Right atrium auricular region (tissue), 2 donors: ENCODE data around the gene FTL. TPM values are rescaled to one million over a fixed set of nuclear protein-coding genes. Genes with fewer than 3 reads are reported as not detected.

Experiments
- DNase-seq: peaks from one replicate; pipeline ENCODE4 v3.0.0-alpha.2; 2019; ENCODE audit warnings: low spot score
- H3K27ac ChIP-seq, 2 donors: fragments of 200-600 bp; sonication (generic); 1 replicate in 1 of 2; 2 replicates in 1 of 2; pipeline ENCODE4 v1.5.1; 2016 to 2019
- H3K27me3 ChIP-seq, 2 donors: fragments of 200-600 bp; sonication (generic); one replicate each; pipeline versions ENCODE4 v1.5.1 to v1.6.0; 2017 to 2019
- H3K36me3 ChIP-seq: fragments of 200-600 bp; sonication (generic); one replicate; pipeline ENCODE4 v1.5.1; 2016
- H3K4me1 ChIP-seq, 2 donors: fragments of 200-600 bp; sonication (generic); one replicate each; pipeline versions ENCODE4 v1.5.1 to v1.6.0; 2017 to 2019
- H3K4me3 ChIP-seq, 2 donors: fragments of 200-600 bp; sonication (generic); 1 replicate in 1 of 2; 2 replicates in 1 of 2; pipeline ENCODE4 v1.5.1; 2017 to 2019; ENCODE audit warnings: mild to moderate bottlenecking in 1 of 2, moderate library complexity in 1 of 2
- H3K9me3 ChIP-seq, 2 donors: fragments of 200-600 bp; sonication (generic); one replicate each; pipeline ENCODE4 v1.5.1; 2019
- total RNA-seq, 2 donors: library from RNA; depleted of rRNA; stranded (reverse); fragments of >200 nt; gene quantifications; one replicate each; pipeline ENCODE4 v1.1.0, GENCODE V29; 2016
- TF ChIP-seq, protein P1 (sequence below), 2 donors: fragments of 200-600 bp; sonication (generic); IDR thresholded peaks; one replicate each; pipeline ENCODE4 v1.5.1; 2019; ENCODE audit warnings: antibody characterized with exemption in 2 of 2

FTL gene
- total RNA-seq, 2 donors from 2014 or later = 1,493 to 3,053 TPM

DNA sequence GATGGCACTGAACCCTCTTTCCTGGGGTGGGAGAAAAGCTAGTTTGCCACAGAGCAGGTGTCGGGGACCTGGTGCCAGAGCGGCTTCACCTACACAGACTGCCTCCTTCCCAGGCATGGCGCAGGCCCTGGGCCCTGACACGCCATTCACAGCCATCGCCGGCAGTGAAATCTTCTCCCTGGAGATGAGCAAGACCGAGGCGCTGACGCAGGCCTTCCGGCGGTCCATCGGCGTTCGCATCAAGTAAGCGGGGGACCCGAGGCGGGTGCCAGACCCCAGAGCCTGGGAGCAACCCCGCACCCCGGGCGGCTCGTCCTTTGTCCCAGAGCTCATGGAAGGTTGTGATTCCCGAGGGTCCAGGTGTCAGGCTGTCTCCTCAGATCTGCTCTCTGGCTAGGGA is 41.8 kb downstream of the FTL start:
- TF ChIP-seq, protein P1, sequence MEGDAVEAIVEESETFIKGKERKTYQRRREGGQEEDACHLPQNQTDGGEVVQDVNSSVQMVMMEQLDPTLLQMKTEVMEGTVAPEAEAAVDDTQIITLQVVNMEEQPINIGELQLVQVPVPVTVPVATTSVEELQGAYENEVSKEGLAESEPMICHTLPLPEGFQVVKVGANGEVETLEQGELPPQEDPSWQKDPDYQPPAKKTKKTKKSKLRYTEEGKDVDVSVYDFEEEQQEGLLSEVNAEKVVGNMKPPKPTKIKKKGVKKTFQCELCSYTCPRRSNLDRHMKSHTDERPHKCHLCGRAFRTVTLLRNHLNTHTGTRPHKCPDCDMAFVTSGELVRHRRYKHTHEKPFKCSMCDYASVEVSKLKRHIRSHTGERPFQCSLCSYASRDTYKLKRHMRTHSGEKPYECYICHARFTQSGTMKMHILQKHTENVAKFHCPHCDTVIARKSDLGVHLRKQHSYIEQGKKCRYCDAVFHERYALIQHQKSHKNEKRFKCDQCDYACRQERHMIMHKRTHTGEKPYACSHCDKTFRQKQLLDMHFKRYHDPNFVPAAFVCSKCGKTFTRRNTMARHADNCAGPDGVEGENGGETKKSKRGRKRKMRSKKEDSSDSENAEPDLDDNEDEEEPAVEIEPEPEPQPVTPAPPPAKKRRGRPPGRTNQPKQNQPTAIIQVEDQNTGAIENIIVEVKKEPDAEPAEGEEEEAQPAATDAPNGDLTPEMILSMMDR (IDR thresholded peaks at IDR 0.05) = no peak
- H3K9me3 ChIP-seq = no peaks in the 10 kb centered on the region
- H3K4me1 ChIP-seq = no peaks in the 10 kb centered on the region
- peaks cover 71% of the 10 kb centered on the region for H3K36me3 ChIP-seq
- DNase-seq = no peak
- H3K27ac ChIP-seq = no peak overlapping the region
- H3K4me3 ChIP-seq = no peak overlapping the region
- H3K27me3 ChIP-seq = no peaks in the 10 kb centered on the region

DNA sequence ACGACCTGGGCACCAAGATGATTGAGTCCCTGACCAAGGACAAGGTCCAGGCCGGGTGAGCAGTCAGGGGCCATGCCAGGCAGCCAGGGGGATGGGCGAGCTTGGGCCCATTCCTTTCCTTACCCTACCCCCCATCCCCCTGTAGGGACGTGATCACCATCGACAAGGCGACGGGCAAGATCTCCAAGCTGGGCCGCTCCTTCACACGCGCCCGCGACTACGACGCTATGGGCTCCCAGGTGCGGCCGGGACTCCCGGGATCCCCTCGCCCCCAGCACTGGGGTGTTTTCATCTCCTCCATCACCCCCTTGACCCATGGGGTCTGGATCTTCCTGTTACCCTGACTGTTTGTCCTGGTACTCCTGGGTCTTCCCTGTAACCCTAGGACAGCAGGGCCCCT is 44.7 kb downstream of the FTL start:
- H3K27me3 ChIP-seq = no peaks in the 10 kb centered on the region
- DNase-seq = no peak
- H3K9me3 ChIP-seq = no peaks in the 10 kb centered on the region
- TF ChIP-seq, protein P1 (IDR thresholded peaks at IDR 0.05) = no peak
- H3K36me3 ChIP-seq = peaks cover 61% of the 10 kb centered on the region
- no peak overlapping the region for H3K27ac ChIP-seq
- no peak overlapping the region for H3K4me3 ChIP-seq
- H3K4me1 ChIP-seq = no peaks in the 10 kb centered on the region

- no peaks in the 10 kb centered on the region for H3K27me3 ChIP-seq
- H3K9me3 ChIP-seq = no peaks in the 10 kb centered on the region
- no peak overlapping the region for H3K4me3 ChIP-seq
- H3K4me1 ChIP-seq = no peaks in the 10 kb centered on the region
- no peak overlapping the region for H3K27ac ChIP-seq
- DNase-seq = no peak
- peaks cover 61% of the 10 kb centered on the region for H3K36me3 ChIP-seq
- TF ChIP-seq, protein P1 (IDR thresholded peaks at IDR 0.05) = no peak
Measured at GRCh38 chr19:49010453-49010852, 45.3 kb downstream of the FTL start.

DNA sequence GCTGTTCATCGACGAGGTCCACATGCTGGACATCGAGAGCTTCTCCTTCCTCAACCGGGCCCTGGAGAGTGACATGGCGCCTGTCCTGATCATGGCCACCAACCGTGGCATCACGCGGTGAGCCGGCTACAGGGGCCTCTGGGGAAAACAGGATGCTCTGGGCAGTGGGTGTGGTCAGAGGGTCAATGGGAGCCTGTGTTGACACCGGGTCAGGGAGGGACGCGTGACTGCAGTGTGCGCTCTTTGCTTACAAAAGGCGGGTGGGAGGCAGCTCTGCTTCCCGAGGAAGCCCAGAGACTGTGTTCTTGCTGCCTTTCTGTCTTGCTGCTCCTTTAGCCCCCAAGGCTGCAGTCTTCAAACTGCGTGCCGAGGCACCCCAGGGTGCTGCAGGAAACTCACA is 46.1 kb downstream of the FTL start:
- no peak overlapping the region for H3K4me3 ChIP-seq
- no peak overlapping the region for H3K27ac ChIP-seq
- H3K27me3 ChIP-seq = no peaks in the 10 kb centered on the region
- no peaks in the 10 kb centered on the region for H3K9me3 ChIP-seq
- TF ChIP-seq, protein P1 (IDR thresholded peaks at IDR 0.05) = no peak
- DNase-seq = no peak
- H3K4me1 ChIP-seq = no peaks in the 10 kb centered on the region
- H3K36me3 ChIP-seq = peaks cover 57% of the 10 kb centered on the region

DNA sequence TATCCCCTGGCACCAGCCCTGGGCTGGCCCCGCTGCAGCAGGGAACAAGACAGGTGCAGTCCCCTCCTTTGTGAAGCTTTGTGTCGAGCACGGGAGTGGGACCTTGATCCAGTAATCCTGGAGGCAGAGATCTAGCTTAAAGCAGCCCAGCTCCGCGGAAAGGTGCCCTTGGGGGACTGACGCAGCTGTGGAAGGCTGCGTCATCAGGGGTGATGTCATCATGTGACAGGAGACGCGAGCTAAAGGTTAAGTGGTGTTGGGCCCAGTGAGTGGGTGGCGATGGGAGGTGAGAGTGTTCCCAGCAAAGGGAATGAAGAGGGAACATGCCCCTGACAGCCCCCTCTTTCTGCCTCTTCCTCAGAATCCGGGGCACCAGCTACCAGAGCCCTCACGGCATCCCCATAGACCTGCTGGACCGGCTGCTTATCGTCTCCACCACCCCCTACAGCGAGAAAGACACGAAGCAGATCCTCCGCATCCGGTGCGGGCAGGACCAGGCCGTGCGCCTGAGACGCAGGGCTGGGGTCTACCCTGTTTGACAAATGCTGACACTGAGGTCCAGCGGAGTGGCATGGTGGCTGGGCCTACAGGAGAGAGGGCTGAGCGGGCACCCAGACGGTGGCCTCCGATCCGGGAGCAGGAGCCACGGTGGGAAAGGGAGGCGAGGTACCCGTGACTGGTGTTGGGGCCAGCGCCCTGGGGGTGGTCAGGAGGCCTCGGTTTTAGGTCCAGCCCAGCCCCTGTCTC is 49.2 kb downstream of the FTL start:
- TF ChIP-seq, protein P1 (IDR thresholded peaks at IDR 0.05) = no peak
- DNase-seq = no peak
- H3K9me3 ChIP-seq = no peaks in the 10 kb centered on the region
- no peaks in the 10 kb centered on the region for H3K27me3 ChIP-seq
- H3K36me3 ChIP-seq = peaks cover 42% of the 10 kb centered on the region
- H3K4me3 ChIP-seq = no peak overlapping the region
- H3K27ac ChIP-seq = no peak overlapping the region
- H3K4me1 ChIP-seq = peaks cover 0 to 22% of the 10 kb centered on the region in 2 donors

GRCh38 chr19:49014870-49015255 is 49.8 kb downstream of the FTL start:
- H3K27me3 ChIP-seq = no peaks in the 10 kb centered on the region
- H3K9me3 ChIP-seq = no peaks in the 10 kb centered on the region
- H3K27ac ChIP-seq = no peak overlapping the region
- H3K4me1 ChIP-seq = peaks cover 0 to 27% of the 10 kb centered on the region in 2 donors
- TF ChIP-seq, protein P1 (IDR thresholded peaks at IDR 0.05) = no peak
- no peak overlapping the region for H3K4me3 ChIP-seq
- H3K36me3 ChIP-seq = peaks cover 37% of the 10 kb centered on the region
- DNase-seq = no peak
